DMS53 (cell line): ENCODE measurements around the gene SPPL2B.

Experiments
- DNase-seq: peaks from one replicate; lab custom pipeline; 2025; lab: John Stamatoyannopoulos, UW

SPPL2B gene

GRCh38 chr19:2355168-2356035 lies 26.9 kb downstream of the SPPL2B start:
- no peak for DNase-seq

GRCh38 chr19:2356036-2356646 lies 27.7 kb downstream of the SPPL2B start:
- DNase-seq = no peak

GRCh38 chr19:2357279-2358206 lies 29.1 kb downstream of the SPPL2B start:
- DNase-seq = no peak

GRCh38 chr19:2358548-2359173 lies 30.2 kb downstream of the SPPL2B start:
- peak; percentile 28 for DNase-seq

- DNase-seq = no peak
These were observed 31.7 kb downstream of the SPPL2B start, which contains the start of gene TMPRSS9 for GRCh38 chr19:2359992-2360685. Gene TMPRSS9, plus strand, starts transcription at chr19:2360265. Its CDS starts 29,521 bp downstream, at chr19:2389786.

- no peak for DNase-seq
These were observed 32.3 kb downstream of the SPPL2B start for GRCh38 chr19:2360833-2361232.

- peak; percentile 21 for DNase-seq
These were observed 33.0 kb downstream of the SPPL2B start for GRCh38 chr19:2361246-2362045.

GRCh38 chr19:2362046-2362969 lies 33.8 kb downstream of the SPPL2B start:
- no peak for DNase-seq

GRCh38 chr19:2362970-2363300 lies 34.5 kb downstream of the SPPL2B start:
- DNase-seq = no peak

GRCh38 chr19:2363419-2363818 lies 34.9 kb downstream of the SPPL2B start:
- DNase-seq = no peak

- no peak for DNase-seq
These were observed 36.9 kb downstream of the SPPL2B start for GRCh38 chr19:2365201-2365970.

- DNase-seq = no peak
These were observed 43.2 kb downstream of the SPPL2B start for GRCh38 chr19:2371656-2372055.

- DNase-seq = no peak
These were observed 43.7 kb downstream of the SPPL2B start for GRCh38 chr19:2372076-2372612.

GRCh38 chr19:2374808-2375207 lies 46.3 kb downstream of the SPPL2B start:
- DNase-seq = no peak

GRCh38 chr19:2375353-2376121 lies 47.1 kb downstream of the SPPL2B start:
- DNase-seq = no peak

- peak; percentile 65 for DNase-seq
These were observed 48.5 kb downstream of the SPPL2B start for GRCh38 chr19:2376784-2377519.

- no peak for DNase-seq
These were observed 52.1 kb downstream of the SPPL2B start for GRCh38 chr19:2380567-2380966.
